GM12878 (cell line): Measurements from ENCODE around the gene ZKSCAN8. TPM values are rescaled to one million over a fixed set of nuclear protein-coding genes. Genes with fewer than 3 reads are reported as not detected.

Source experiments
- ATAC-seq: fragments of 200-7000 bp; cut with Tn5 transposase; 3 replicates; pipeline ENCODE4 v1.9.1; 2020; ENCODE audit warnings: mild to moderate bottlenecking, moderate library complexity
- BruUV-seq: library from RNA; stranded (reverse); fragments of 400-500 nt; replicated peaks from 2 replicates; lab custom pipeline; 2021; lab: Mats Ljungman, UMichigan
- CTCF ChIA-PET: fragments of 300-600 bp; sonication (Branson Sonifier 250); formaldehyde crosslinking; extraction: SDS; loops from one replicate; lab custom pipeline; 2021; ENCODE audit warnings: inconsistent platforms; lab: Yijun Ruan, JAX
- POLR2A ChIA-PET: fragments of 350-600 bp; formaldehyde crosslinking; extraction: SDS; loops from one replicate; lab custom pipeline; 2021; ENCODE audit warnings: inconsistent platforms; lab: Charles Lee
- RAD21 ChIA-PET: fragments of 300-600 bp; sonication (Branson Sonifier 250); formaldehyde crosslinking; loops from one replicate; lab custom pipeline; 2023; ENCODE audit warnings: antibody characterized with exemption; ENCODE audit not compliant: unreplicated experiment; lab: Charles Lee
- SMC1A ChIA-PET: fragments of 300-600 bp; sonication (Branson Sonifier 250); formaldehyde crosslinking; loops from one replicate; lab custom pipeline; 2023; ENCODE audit not compliant: unreplicated experiment, uncharacterized antibody; lab: Charles Lee
- DNase-seq: peaks from one replicate; pipeline ENCODE4 v3.0.0-alpha.2; 2011; ENCODE audit warnings: low read depth, low spot score
- FAIRE-seq: peaks from 3 replicates; lab custom pipeline; 2011; peaks lifted over from hg19 to GRCh38; lab: Jason Lieb, UNC
- H2AFZ ChIP-seq: 2 replicates; pipeline ENCODE4 v1.6.0; 2011; ENCODE audit warnings: low read depth, low read length, control low read depth; ENCODE audit not compliant: control insufficient read depth
- H3K27ac ChIP-seq: 2 replicates; pipeline ENCODE4 v1.5.1; 2011; ENCODE audit warnings: control low read depth; ENCODE audit not compliant: control insufficient read depth, insufficient read depth
- H3K27me3 ChIP-seq, 2 experiments: replicated peaks in 1 of 2; 2 replicates each; pipeline versions ENCODE4 v1.6.0 to v1.6.1; 2011; ENCODE audit warnings: low read length in 1 of 2; ENCODE audit not compliant: control insufficient read depth in 2 of 2, insufficient read depth in 2 of 2
- H3K36me3 ChIP-seq, 2 experiments: 2 replicates each; pipeline ENCODE4 v1.5.1; 2011; ENCODE audit warnings: low read length in 1 of 2; ENCODE audit not compliant: control insufficient read depth in 2 of 2, insufficient read depth in 2 of 2
- H3K4me1 ChIP-seq: 2 replicates; pipeline ENCODE4 v1.6.1; 2011; ENCODE audit warnings: mild to moderate bottlenecking, low read length, moderate library complexity, mixed read lengths; ENCODE audit not compliant: control insufficient read depth, insufficient read depth
- H3K4me2 ChIP-seq: 2 replicates; pipeline ENCODE4 v1.6.0; 2011; ENCODE audit warnings: control low read depth; ENCODE audit not compliant: control insufficient read depth, insufficient read depth
- H3K4me3 ChIP-seq: fragments of 200-600 bp; sonication (generic); 2 replicates; pipeline ENCODE4 v1.5.1; 2016
- H3K79me2 ChIP-seq: 2 replicates; pipeline ENCODE4 v1.6.0; 2011; ENCODE audit warnings: low read length; ENCODE audit not compliant: control insufficient read depth, insufficient read depth
- H3K9ac ChIP-seq: 2 replicates; pipeline ENCODE4 v1.8.0; 2011; ENCODE audit warnings: low read length, control low read depth, mixed read lengths; ENCODE audit not compliant: control insufficient read depth, insufficient read depth
- H3K9me3 ChIP-seq: replicated peaks from 3 replicates; pipeline ENCODE4 v1.5.1; 2011; ENCODE audit warnings: mild to moderate bottlenecking, low read length; ENCODE audit not compliant: control insufficient read depth, insufficient read depth
- H4K20me1 ChIP-seq: 2 replicates; pipeline ENCODE4 v1.6.0; 2011; ENCODE audit not compliant: control insufficient read depth, insufficient read depth
- BCL11A ChIP-seq: IDR thresholded peaks from 2 replicates; pipeline ENCODE4 v1.6.1; 2011; ENCODE audit warnings: low read depth, low read length
- CBFB ChIP-seq: IDR thresholded peaks from 2 replicates; pipeline ENCODE4 v1.6.1; 2016; ENCODE audit warnings: antibody characterized with exemption, low read depth
- CHD1 ChIP-seq: IDR thresholded peaks from 2 replicates; pipeline ENCODE4 v1.6.1; 2012; ENCODE audit warnings: low read depth, low read length, improper control_type of control experiment
- IKZF2 ChIP-seq, 2 experiments: fragments of 450-650 bp; IDR thresholded peaks; 2 replicates each; pipeline ENCODE4 v1.6.1; 2017; ENCODE audit warnings: mild to moderate bottlenecking in 2 of 2, moderate library complexity in 2 of 2
- POLR2AphosphoS2 ChIP-seq: IDR thresholded peaks from 2 replicates; pipeline ENCODE4 v1.6.1; 2011; ENCODE audit warnings: low read depth, mild to moderate bottlenecking, low read length, improper control_type of control experiment, moderate library complexity
- POLR2AphosphoS5 ChIP-seq: IDR thresholded peaks from 2 replicates; pipeline ENCODE4 v1.6.1; 2011; ENCODE audit warnings: mild to moderate bottlenecking, low read length, inconsistent platforms
- POU2F2 ChIP-seq: IDR thresholded peaks from 3 replicates; pipeline ENCODE4 v1.6.1; 2011; ENCODE audit warnings: low read depth, mild to moderate bottlenecking, low read length, borderline replicate concordance
- TAF1 ChIP-seq: IDR thresholded peaks from 2 replicates; pipeline ENCODE4 v1.6.1; 2011; ENCODE audit warnings: mild to moderate bottlenecking, low read depth, low read length, borderline replicate concordance
- YBX1 ChIP-seq: fragments of 450-650 bp; IDR thresholded peaks from 2 replicates; pipeline ENCODE4 v1.6.1; 2016; ENCODE audit warnings: antibody characterized with exemption
- ZSCAN29 ChIP-seq: fragments of 450-650 bp; IDR thresholded peaks from 2 replicates; pipeline ENCODE4 v1.6.1; 2017; ENCODE audit warnings: mild to moderate bottlenecking, moderate library complexity
- WGBS: methylation state at CpG from one replicate; pipeline ENCODE4 v1.1.6; 2016; ENCODE audit warnings: low lambda C conversion rate; ENCODE audit not compliant: insufficient replicate concordance, insufficient coverage; ENCODE audit errors: missing lambda C conversion rate; 5-methylcytosine and 5-hydroxymethylcytosine counted together
- in situ Hi-C: fragments of 300-500 bp; cut with MboI; formaldehyde crosslinking; loops from 9 replicates; pipeline ENCODE4 v1.14.3; 2018; ENCODE audit warnings: mixed read lengths
- intact Hi-C: fragments of 100-400 bp; cut with micrococcal nuclease; formaldehyde crosslinking; loops from one replicate; pipeline ENCODE4 v1.14.2; 2022; ENCODE audit not compliant: unreplicated experiment
- polyA plus RNA-seq, 11 experiments: library from polyadenylated mRNA; depleted of rRNA in 4 of 11; unstranded in 6 of 11; stranded (reverse) in 5 of 11; fragments of >200 nt; fragmentation: Nextera tagmentation in 4 of 11; fragmentation: Illumina TruSeq in 1 of 11; extraction: Ambion mirVana in 4 of 11; extraction: Trizol in 1 of 11; gene quantifications; 1 replicate in 1 of 11; 2 replicates in 10 of 11; pipeline versions ENCODE4 v1.2.1 to v1.2.3, GENCODE V29; 2011 to 2016; ENCODE audit warnings: inconsistent platforms in 2 of 11, missing spikeins in 2 of 11, low read depth in 1 of 11
- total RNA-seq, 4 experiments: library from RNA; depleted of rRNA in 3 of 4; stranded (reverse); fragments of >200 nt in 3 of 4; fragmentation: Illumina TruSeq in 1 of 4; extraction: Trizol in 1 of 4; gene quantifications; 2 replicates each; pipeline versions ENCODE4 v1.2.1 to v1.2.3, GENCODE V29; 2013 to 2021
- TF ChIP-seq, protein P1 (sequence below): fragments of 450-650 bp; formaldehyde crosslinking; IDR thresholded peaks from 2 replicates; pipeline ENCODE4 v1.5.0; 2022; ENCODE audit warnings: mild to moderate bottlenecking, missing genetic modification characterization
- TF ChIP-seq, protein P2 (sequence below): fragments of 450-650 bp; IDR thresholded peaks from 2 replicates; pipeline ENCODE4 v1.6.1; 2017; ENCODE audit warnings: antibody characterized with exemption, mild to moderate bottlenecking, moderate library complexity
- TF ChIP-seq, protein P3 (sequence below): fragments of 450-650 bp; IDR thresholded peaks from 2 replicates; pipeline ENCODE4 v1.6.1; 2017; ENCODE audit warnings: mild to moderate bottlenecking, moderate library complexity
- TF ChIP-seq, protein P4 (sequence below): fragments of 450-650 bp; IDR thresholded peaks from 2 replicates; pipeline ENCODE4 v1.6.1; 2016; ENCODE audit warnings: mild to moderate bottlenecking

Gene ZKSCAN8
- total and polyA plus RNA-seq, 10 of the 15 experiments (the other 5 are each of a cell fraction or from before 2014, with no cell fraction given): 1.0 to 17.9 (median 8.7) TPM

DNA sequence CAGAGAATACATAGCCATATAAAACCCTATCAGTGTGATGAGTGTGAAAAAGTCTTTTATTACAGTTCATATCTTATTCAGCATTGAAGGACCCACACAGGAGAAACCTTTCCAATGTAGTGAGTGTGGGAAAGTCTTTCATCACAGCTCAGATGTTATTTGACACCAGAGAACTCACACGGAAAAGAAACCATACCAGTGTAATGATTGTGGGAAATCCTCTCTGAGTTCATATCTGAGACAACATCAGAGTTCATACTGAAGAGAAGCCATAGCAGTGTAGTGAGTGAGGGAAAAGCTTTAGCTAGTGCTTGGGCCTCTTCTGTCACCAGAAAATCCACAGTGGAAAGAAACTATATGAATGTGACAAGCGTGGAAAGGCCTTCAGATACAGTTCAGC is 25.9 kb upstream of the ZKSCAN8 start:
- Histone ChIP-seq H3K4me3 (no peak overlapping the region), H3K9me3 (no peaks in the 10 kb centered on the region), H4K20me1 (no peaks in the 10 kb centered on the region; the same call in 1 of the 2 replicates), H3K79me2 (no peaks in the 10 kb centered on the region), H3K27me3 (no peaks in the 10 kb centered on the region), H3K27ac (no peak overlapping the region), H2AFZ (no peak overlapping the region), H3K4me2 (no peak overlapping the region), H3K4me1 (no peaks in the 10 kb centered on the region), H3K9ac (no peak overlapping the region), H3K36me3 (peaks cover 0 to 21% of the 10 kb centered on the region in 2 experiments; a peak in 2 of 4 replicates)
- ATAC-seq: no peak
- BruUV-seq: no TSS peak
- ChIA-PET POLR2A (interaction anchor here (1.2 kb wide), 1 partner anchor 13 kb away, joined by 3 read pairs; no protein-coding TSS in a partner anchor), CTCF (interaction anchor here (1.1 kb wide), 1 partner anchor 39 kb away, joined by 3 read pairs; no protein-coding TSS in a partner anchor), SMC1A (interaction anchor here (0.6 kb wide), 1 partner anchor 134 kb away, joined by 4 read pairs; no protein-coding TSS in a partner anchor), RAD21 (no interaction called here)
- no peak for FAIRE-seq
- DNase-seq: no peak
- 55% methylated on average over 2 of the region's 2 CpGs for WGBS
- in situ Hi-C loops (no loop called here), intact Hi-C loops (no loop called here)
- TF ChIP-seq YBX1 (no peak), CHD1 (no peak), POLR2AphosphoS5 (no peak), POU2F2 (no peak), TAF1 (no peak), POLR2AphosphoS2 (no peak), BCL11A (no peak), ZSCAN29 (no peak), CBFB (no peak), IKZF2 (IDR thresholded peaks at IDR 0.05) (no peak)
- TF ChIP-seq, protein P1, sequence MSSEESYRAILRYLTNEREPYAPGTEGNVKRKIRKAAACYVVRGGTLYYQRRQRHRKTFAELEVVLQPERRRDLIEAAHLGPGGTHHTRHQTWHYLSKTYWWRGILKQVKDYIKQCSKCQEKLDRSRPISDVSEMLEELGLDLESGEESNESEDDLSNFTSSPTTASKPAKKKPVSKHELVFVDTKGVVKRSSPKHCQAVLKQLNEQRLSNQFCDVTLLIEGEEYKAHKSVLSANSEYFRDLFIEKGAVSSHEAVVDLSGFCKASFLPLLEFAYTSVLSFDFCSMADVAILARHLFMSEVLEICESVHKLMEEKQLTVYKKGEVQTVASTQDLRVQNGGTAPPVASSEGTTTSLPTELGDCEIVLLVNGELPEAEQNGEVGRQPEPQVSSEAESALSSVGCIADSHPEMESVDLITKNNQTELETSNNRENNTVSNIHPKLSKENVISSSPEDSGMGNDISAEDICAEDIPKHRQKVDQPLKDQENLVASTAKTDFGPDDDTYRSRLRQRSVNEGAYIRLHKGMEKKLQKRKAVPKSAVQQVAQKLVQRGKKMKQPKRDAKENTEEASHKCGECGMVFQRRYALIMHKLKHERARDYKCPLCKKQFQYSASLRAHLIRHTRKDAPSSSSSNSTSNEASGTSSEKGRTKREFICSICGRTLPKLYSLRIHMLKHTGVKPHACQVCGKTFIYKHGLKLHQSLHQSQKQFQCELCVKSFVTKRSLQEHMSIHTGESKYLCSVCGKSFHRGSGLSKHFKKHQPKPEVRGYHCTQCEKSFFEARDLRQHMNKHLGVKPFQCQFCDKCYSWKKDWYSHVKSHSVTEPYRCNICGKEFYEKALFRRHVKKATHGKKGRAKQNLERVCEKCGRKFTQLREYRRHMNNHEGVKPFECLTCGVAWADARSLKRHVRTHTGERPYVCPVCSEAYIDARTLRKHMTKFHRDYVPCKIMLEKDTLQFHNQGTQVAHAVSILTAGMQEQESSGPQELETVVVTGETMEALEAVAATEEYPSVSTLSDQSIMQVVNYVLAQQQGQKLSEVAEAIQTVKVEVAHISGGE (CRISPR knock-in tag): no peak
- TF ChIP-seq, protein P2, sequence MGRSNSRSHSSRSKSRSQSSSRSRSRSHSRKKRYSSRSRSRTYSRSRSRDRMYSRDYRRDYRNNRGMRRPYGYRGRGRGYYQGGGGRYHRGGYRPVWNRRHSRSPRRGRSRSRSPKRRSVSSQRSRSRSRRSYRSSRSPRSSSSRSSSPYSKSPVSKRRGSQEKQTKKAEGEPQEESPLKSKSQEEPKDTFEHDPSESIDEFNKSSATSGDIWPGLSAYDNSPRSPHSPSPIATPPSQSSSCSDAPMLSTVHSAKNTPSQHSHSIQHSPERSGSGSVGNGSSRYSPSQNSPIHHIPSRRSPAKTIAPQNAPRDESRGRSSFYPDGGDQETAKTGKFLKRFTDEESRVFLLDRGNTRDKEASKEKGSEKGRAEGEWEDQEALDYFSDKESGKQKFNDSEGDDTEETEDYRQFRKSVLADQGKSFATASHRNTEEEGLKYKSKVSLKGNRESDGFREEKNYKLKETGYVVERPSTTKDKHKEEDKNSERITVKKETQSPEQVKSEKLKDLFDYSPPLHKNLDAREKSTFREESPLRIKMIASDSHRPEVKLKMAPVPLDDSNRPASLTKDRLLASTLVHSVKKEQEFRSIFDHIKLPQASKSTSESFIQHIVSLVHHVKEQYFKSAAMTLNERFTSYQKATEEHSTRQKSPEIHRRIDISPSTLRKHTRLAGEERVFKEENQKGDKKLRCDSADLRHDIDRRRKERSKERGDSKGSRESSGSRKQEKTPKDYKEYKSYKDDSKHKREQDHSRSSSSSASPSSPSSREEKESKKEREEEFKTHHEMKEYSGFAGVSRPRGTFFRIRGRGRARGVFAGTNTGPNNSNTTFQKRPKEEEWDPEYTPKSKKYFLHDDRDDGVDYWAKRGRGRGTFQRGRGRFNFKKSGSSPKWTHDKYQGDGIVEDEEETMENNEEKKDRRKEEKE: no peak
- TF ChIP-seq, protein P3, sequence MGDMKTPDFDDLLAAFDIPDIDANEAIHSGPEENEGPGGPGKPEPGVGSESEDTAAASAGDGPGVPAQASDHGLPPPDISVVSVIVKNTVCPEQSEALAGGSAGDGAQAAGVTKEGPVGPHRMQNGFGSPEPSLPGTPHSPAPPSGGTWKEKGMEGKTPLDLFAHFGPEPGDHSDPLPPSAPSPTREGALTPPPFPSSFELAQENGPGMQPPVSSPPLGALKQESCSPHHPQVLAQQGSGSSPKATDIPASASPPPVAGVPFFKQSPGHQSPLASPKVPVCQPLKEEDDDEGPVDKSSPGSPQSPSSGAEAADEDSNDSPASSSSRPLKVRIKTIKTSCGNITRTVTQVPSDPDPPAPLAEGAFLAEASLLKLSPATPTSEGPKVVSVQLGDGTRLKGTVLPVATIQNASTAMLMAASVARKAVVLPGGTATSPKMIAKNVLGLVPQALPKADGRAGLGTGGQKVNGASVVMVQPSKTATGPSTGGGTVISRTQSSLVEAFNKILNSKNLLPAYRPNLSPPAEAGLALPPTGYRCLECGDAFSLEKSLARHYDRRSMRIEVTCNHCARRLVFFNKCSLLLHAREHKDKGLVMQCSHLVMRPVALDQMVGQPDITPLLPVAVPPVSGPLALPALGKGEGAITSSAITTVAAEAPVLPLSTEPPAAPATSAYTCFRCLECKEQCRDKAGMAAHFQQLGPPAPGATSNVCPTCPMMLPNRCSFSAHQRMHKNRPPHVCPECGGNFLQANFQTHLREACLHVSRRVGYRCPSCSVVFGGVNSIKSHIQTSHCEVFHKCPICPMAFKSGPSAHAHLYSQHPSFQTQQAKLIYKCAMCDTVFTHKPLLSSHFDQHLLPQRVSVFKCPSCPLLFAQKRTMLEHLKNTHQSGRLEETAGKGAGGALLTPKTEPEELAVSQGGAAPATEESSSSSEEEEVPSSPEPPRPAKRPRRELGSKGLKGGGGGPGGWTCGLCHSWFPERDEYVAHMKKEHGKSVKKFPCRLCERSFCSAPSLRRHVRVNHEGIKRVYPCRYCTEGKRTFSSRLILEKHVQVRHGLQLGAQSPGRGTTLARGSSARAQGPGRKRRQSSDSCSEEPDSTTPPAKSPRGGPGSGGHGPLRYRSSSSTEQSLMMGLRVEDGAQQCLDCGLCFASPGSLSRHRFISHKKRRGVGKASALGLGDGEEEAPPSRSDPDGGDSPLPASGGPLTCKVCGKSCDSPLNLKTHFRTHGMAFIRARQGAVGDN: no peak
- TF ChIP-seq, protein P4, sequence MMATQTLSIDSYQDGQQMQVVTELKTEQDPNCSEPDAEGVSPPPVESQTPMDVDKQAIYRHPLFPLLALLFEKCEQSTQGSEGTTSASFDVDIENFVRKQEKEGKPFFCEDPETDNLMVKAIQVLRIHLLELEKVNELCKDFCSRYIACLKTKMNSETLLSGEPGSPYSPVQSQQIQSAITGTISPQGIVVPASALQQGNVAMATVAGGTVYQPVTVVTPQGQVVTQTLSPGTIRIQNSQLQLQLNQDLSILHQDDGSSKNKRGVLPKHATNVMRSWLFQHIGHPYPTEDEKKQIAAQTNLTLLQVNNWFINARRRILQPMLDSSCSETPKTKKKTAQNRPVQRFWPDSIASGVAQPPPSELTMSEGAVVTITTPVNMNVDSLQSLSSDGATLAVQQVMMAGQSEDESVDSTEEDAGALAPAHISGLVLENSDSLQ: no peak
